ENCODE data around the gene GAB4. TPM values are rescaled to one million over a fixed set of nuclear protein-coding genes. Genes with fewer than 3 reads are reported as not detected.

GAB4 gene
- total RNA-seq, 1 experiment from 2014 or later = not detected

DNA sequence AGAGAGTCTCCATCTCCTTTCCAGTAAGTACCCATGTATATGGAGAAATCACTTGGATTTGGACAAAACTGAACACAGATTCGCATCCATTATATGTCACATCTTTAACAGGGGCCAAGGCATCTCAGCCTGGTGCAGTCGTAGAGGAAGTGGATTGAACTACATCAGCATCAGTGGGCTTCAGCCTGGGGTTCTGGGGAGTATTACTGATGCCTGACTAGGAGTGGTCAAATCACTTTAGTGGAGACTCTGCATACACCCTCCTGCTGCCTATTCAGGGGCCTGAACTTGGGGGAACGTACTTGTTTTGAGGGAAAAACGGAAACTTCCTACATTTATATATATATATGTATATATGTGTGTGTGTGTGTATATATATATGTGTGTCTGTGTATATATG lies 72.8 kb downstream of the GAB4 start:
- H3K9me3 Mint-ChIP-seq (ENCODE audit: low read depth, unreplicated experiment) = no peaks in the 10 kb centered on the region
- DNase-seq = no peak
- no TSS peak for BruUV-seq (replicated peaks)
- CTCF ChIA-PET = no interaction called here
- no peak overlapping the region for H3K27ac Mint-ChIP-seq (ENCODE audit: unreplicated experiment)
- no peak overlapping the region for H3K4me3 Mint-ChIP-seq (ENCODE audit: low read depth, unreplicated experiment)
- H3K4me1 Mint-ChIP-seq (ENCODE audit: low read depth, unreplicated experiment) = no peaks in the 10 kb centered on the region
- no peaks in the 10 kb centered on the region for H3K36me3 Mint-ChIP-seq (ENCODE audit: insufficient read depth, unreplicated experiment)
- H3K27me3 Mint-ChIP-seq (ENCODE audit: unreplicated experiment) = peaks cover 62% of the 10 kb centered on the region
- intact Hi-C loops (cut with micrococcal nuclease; ENCODE audit: unreplicated experiment) = no loop called here
- TF ChIP-seq, protein P1, sequence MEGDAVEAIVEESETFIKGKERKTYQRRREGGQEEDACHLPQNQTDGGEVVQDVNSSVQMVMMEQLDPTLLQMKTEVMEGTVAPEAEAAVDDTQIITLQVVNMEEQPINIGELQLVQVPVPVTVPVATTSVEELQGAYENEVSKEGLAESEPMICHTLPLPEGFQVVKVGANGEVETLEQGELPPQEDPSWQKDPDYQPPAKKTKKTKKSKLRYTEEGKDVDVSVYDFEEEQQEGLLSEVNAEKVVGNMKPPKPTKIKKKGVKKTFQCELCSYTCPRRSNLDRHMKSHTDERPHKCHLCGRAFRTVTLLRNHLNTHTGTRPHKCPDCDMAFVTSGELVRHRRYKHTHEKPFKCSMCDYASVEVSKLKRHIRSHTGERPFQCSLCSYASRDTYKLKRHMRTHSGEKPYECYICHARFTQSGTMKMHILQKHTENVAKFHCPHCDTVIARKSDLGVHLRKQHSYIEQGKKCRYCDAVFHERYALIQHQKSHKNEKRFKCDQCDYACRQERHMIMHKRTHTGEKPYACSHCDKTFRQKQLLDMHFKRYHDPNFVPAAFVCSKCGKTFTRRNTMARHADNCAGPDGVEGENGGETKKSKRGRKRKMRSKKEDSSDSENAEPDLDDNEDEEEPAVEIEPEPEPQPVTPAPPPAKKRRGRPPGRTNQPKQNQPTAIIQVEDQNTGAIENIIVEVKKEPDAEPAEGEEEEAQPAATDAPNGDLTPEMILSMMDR (IDR thresholded peaks at IDR 0.05; ENCODE audit: unreplicated experiment) = no peak

DNA sequence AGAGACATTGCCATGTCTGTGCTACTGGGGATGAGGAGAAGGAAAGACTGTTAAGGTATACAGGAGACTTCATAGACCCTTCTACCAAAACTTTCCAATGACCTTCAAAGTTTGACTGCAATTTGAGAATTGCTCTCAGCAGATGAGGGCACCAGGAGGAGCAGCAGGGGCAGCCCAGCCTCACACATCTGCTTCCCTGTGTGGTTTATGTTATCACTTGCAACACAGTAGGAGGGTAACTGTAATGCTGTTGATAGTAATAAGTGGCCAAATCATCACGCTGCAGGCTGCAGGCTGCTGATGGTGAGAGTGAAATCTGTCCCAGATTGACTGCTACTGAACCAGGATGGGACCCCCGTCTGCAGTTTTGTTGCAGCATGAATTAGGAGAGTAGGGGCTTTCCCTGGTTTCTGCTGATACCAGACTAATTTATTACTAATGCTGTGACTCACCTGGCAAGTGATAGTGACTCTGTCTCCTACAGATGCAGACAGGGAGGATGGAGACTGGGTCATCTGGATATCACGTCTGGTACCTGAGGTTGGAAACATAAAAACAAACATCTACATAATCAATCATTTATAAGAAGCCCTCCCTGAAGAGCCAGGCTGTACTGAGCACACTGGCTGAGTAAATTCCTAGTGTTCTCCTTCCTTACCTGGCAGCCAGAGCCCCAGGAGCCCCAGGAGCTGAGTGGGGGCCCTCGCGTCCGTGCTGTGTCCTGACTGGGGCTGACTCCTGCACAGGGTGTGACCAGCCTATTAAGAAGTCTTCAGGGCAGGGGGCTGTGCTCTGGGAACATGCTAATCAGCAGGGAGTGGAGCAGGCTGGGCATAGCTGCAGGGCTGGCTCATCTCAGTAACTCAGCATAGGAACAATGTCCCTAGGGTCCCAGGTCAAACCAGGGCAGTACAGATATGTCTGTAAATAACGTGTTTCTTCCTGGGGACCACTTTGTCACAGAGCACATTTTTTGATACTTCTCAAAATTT lies 74.4 kb downstream of the GAB4 start:
- H3K9me3 Mint-ChIP-seq (ENCODE audit: low read depth, unreplicated experiment) = no peaks in the 10 kb centered on the region
- TF ChIP-seq, protein P1 (IDR thresholded peaks at IDR 0.05; ENCODE audit: unreplicated experiment) = no peak
- H3K36me3 Mint-ChIP-seq (ENCODE audit: insufficient read depth, unreplicated experiment) = no peaks in the 10 kb centered on the region
- peaks cover 71% of the 10 kb centered on the region for H3K27me3 Mint-ChIP-seq (ENCODE audit: unreplicated experiment)
- DNase-seq = no peak
- no peak overlapping the region for H3K4me3 Mint-ChIP-seq (ENCODE audit: low read depth, unreplicated experiment)
- H3K4me1 Mint-ChIP-seq (ENCODE audit: low read depth, unreplicated experiment) = no peaks in the 10 kb centered on the region
- intact Hi-C loops (cut with micrococcal nuclease; ENCODE audit: unreplicated experiment) = no loop called here
- no TSS peak for BruUV-seq (replicated peaks)
- H3K27ac Mint-ChIP-seq (ENCODE audit: unreplicated experiment) = no peak overlapping the region
- CTCF ChIA-PET = no interaction called here

DNA sequence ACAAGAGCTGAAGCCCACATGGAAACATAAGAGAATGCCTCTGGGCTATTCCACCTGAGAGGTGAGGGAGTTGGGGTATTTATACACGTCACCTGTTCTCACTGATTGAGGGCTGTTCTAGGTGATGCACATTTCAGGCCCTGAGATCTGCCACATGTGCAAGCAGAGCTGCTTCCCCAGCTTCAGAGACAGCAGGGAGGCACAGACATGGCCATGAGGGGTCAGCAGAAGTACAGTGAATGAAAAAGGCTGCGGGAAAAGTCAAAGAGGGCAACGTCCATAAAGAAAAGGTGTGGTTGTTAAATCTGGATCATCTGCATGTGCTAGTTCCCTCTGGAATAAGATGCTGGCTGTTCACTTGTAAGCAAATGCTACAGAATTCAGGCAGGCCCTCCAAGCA lies 75.4 kb downstream of the GAB4 start:
- no peak overlapping the region for H3K4me3 Mint-ChIP-seq (ENCODE audit: low read depth, unreplicated experiment)
- TF ChIP-seq, protein P1 (IDR thresholded peaks at IDR 0.05; ENCODE audit: unreplicated experiment) = no peak
- CTCF ChIA-PET = no interaction called here
- H3K9me3 Mint-ChIP-seq (ENCODE audit: low read depth, unreplicated experiment) = no peaks in the 10 kb centered on the region
- intact Hi-C loops (cut with micrococcal nuclease; ENCODE audit: unreplicated experiment) = no loop called here
- peaks cover 74% of the 10 kb centered on the region for H3K27me3 Mint-ChIP-seq (ENCODE audit: unreplicated experiment)
- no peaks in the 10 kb centered on the region for H3K36me3 Mint-ChIP-seq (ENCODE audit: insufficient read depth, unreplicated experiment)
- H3K27ac Mint-ChIP-seq (ENCODE audit: unreplicated experiment) = no peak overlapping the region
- no TSS peak for BruUV-seq (replicated peaks)
- no peaks in the 10 kb centered on the region for H3K4me1 Mint-ChIP-seq (ENCODE audit: low read depth, unreplicated experiment)
- no peak for DNase-seq

DNA sequence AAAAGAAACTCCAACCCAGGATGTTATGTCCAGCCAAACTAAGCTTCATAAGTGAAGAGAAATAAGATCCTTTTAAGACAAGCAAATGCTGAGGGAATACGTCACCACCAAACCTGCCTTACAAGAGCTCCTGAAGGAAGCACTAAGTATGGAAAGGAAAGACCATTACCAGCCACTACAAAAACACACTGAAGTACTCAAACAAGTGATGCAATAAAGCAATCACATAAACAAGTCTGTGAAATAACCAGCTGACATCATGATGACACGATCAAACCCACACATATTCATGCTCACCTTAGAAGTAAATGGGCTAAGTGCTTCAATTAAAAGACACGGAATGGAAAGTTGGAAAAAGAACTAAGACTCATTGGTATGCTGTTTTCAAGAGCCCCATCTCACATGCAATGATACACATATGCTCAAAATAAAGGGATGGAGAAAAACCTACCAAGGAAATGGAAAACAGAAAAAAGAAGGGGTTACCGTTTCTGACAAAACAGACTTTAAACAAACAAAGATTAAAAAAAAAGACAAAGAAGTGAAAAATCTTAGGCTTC lies 82.5 kb downstream of the GAB4 start:
- H3K4me3 Mint-ChIP-seq (ENCODE audit: low read depth, unreplicated experiment) = no peak overlapping the region
- H3K27me3 Mint-ChIP-seq (ENCODE audit: unreplicated experiment) = peaks cover 24% of the 10 kb centered on the region
- DNase-seq = no peak
- no peaks in the 10 kb centered on the region for H3K9me3 Mint-ChIP-seq (ENCODE audit: low read depth, unreplicated experiment)
- no peak overlapping the region for H3K27ac Mint-ChIP-seq (ENCODE audit: unreplicated experiment)
- TF ChIP-seq, protein P1 (IDR thresholded peaks at IDR 0.05; ENCODE audit: unreplicated experiment) = no peak
- no peaks in the 10 kb centered on the region for H3K36me3 Mint-ChIP-seq (ENCODE audit: insufficient read depth, unreplicated experiment)
- CTCF ChIA-PET = no interaction called here
- BruUV-seq (replicated peaks) = no TSS peak
- intact Hi-C loops (cut with micrococcal nuclease; ENCODE audit: unreplicated experiment) = no loop called here
- H3K4me1 Mint-ChIP-seq (ENCODE audit: low read depth, unreplicated experiment) = no peaks in the 10 kb centered on the region

All from Calu3 (cell line).